Measurements from ENCODE around the gene RPL31. TPM values are rescaled to one million over a fixed set of nuclear protein-coding genes. Genes with fewer than 3 reads are reported as not detected.

Gene RPL31
- total and polyA plus RNA-seq, 4 donors, result 690 to 2,674 (median 1,725) TPM

- 1% methylated on average over 22 of the region's 26 CpGs for WGBS (ENCODE audit: insufficient coverage)
- no peak for DNase-seq (ENCODE audit: low read depth in 4 of 6, low spot score in 6 of 6)
Measured at GRCh38 chr2:101002562-101003277, 631 bp downstream of the RPL31 start.

GRCh38 chr2:101003278-101003775 is 1.2 kb downstream of the RPL31 start:
- Histone ChIP-seq H3K27ac (ENCODE audit: low read depth, low read length) (no peak overlapping the region), H3K27me3 (ENCODE audit: control insufficient read depth, insufficient read depth, low read length) (no peaks in the 10 kb centered on the region), H3K9me3 (ENCODE audit: control insufficient read depth, insufficient read depth, low read length) (no peaks in the 10 kb centered on the region), H3K4me3 (ENCODE audit: low read depth, low read length) (peak overlapping the region; percentile 99), H3K4me1 (ENCODE audit: control insufficient read depth, insufficient read depth, low read length) (peaks cover 11% of the 10 kb centered on the region), H3K36me3 (ENCODE audit: control insufficient read depth, insufficient read depth, low read length) (peaks cover 24% of the 10 kb centered on the region)
- no peak for DNase-seq (ENCODE audit: low read depth in 4 of 6, low spot score in 6 of 6)
- 25% methylated on average over 9 of the region's 12 CpGs for WGBS (ENCODE audit: insufficient coverage)

More at GRCh38 chr2:101002562-101003277, 631 bp downstream of the RPL31 start:
- Histone ChIP-seq H3K27me3 (ENCODE audit: control insufficient read depth, insufficient read depth, low read length) (no peaks in the 10 kb centered on the region), H3K9me3 (ENCODE audit: control insufficient read depth, insufficient read depth, low read length) (no peaks in the 10 kb centered on the region), H3K27ac (ENCODE audit: low read depth, low read length) (peak overlapping the region; percentile 91), H3K36me3 (ENCODE audit: control insufficient read depth, insufficient read depth, low read length) (peaks cover 21% of the 10 kb centered on the region), H3K4me3 (ENCODE audit: low read depth, low read length) (peak overlapping the region; percentile 99), H3K4me1 (ENCODE audit: control insufficient read depth, insufficient read depth, low read length) (peaks cover 11% of the 10 kb centered on the region)

GRCh38 chr2:101004620-101005325 is 2.7 kb downstream of the RPL31 start:
- Histone ChIP-seq H3K27me3 (ENCODE audit: control insufficient read depth, insufficient read depth, low read length) (no peaks in the 10 kb centered on the region), H3K4me3 (ENCODE audit: low read depth, low read length) (no peak overlapping the region), H3K36me3 (ENCODE audit: control insufficient read depth, insufficient read depth, low read length) (peaks cover 24% of the 10 kb centered on the region), H3K9me3 (ENCODE audit: control insufficient read depth, insufficient read depth, low read length) (no peaks in the 10 kb centered on the region), H3K27ac (ENCODE audit: low read depth, low read length) (no peak overlapping the region), H3K4me1 (ENCODE audit: control insufficient read depth, insufficient read depth, low read length) (peaks cover 11% of the 10 kb centered on the region)
- no peak for DNase-seq (ENCODE audit: low read depth in 4 of 6, low spot score in 6 of 6)
- WGBS (ENCODE audit: insufficient coverage), result 93% methylated on average over 11 of the region's 12 CpGs

GRCh38 chr2:101006065-101006715 is 4.1 kb downstream of the RPL31 start:
- H3K27ac ChIP-seq (ENCODE audit: low read depth, low read length), result no peak overlapping the region
- no peaks in the 10 kb centered on the region for H3K27me3 ChIP-seq (ENCODE audit: control insufficient read depth, insufficient read depth, low read length)
- DNase-seq (ENCODE audit: low read depth in 4 of 6, low spot score in 6 of 6), result no peak
- H3K4me1 ChIP-seq (ENCODE audit: control insufficient read depth, insufficient read depth, low read length), result peaks cover 11% of the 10 kb centered on the region
- 100% methylated on average over 1 of the region's 4 CpGs for WGBS (ENCODE audit: insufficient coverage)
- no peak overlapping the region for H3K4me3 ChIP-seq (ENCODE audit: low read depth, low read length)
- no peaks in the 10 kb centered on the region for H3K9me3 ChIP-seq (ENCODE audit: control insufficient read depth, insufficient read depth, low read length)
- peaks cover 29% of the 10 kb centered on the region for H3K36me3 ChIP-seq (ENCODE audit: control insufficient read depth, insufficient read depth, low read length)

- peaks cover 30% of the 10 kb centered on the region for H3K36me3 ChIP-seq (ENCODE audit: control insufficient read depth, insufficient read depth, low read length)
Measured at GRCh38 chr2:101007415-101008345, 5.6 kb downstream of the RPL31 start.

GRCh38 chr2:101011152-101011551 is 9.1 kb downstream of the RPL31 start:
- Histone ChIP-seq H3K27me3 (ENCODE audit: control insufficient read depth, insufficient read depth, low read length) (no peaks in the 10 kb centered on the region), H3K36me3 (ENCODE audit: control insufficient read depth, insufficient read depth, low read length) (peaks cover 12% of the 10 kb centered on the region), H3K4me3 (ENCODE audit: low read depth, low read length) (no peak overlapping the region), H3K4me1 (ENCODE audit: control insufficient read depth, insufficient read depth, low read length) (no peaks in the 10 kb centered on the region), H3K27ac (ENCODE audit: low read depth, low read length) (no peak overlapping the region), H3K9me3 (ENCODE audit: control insufficient read depth, insufficient read depth, low read length) (no peaks in the 10 kb centered on the region)
- WGBS (ENCODE audit: insufficient coverage), result 82% methylated on average over 5 of the region's 10 CpGs
- DNase-seq (ENCODE audit: low read depth in 4 of 6, low spot score in 6 of 6), result no peak

More at GRCh38 chr2:101007415-101008345, 5.6 kb downstream of the RPL31 start:
- no peak for DNase-seq (ENCODE audit: low read depth in 4 of 6, low spot score in 6 of 6)
- Histone ChIP-seq H3K9me3 (ENCODE audit: control insufficient read depth, insufficient read depth, low read length) (no peaks in the 10 kb centered on the region), H3K4me3 (ENCODE audit: low read depth, low read length) (no peak overlapping the region), H3K4me1 (ENCODE audit: control insufficient read depth, insufficient read depth, low read length) (peaks cover 6% of the 10 kb centered on the region), H3K27ac (ENCODE audit: low read depth, low read length) (no peak overlapping the region), H3K27me3 (ENCODE audit: control insufficient read depth, insufficient read depth, low read length) (no peaks in the 10 kb centered on the region)
- 83% methylated on average over 5 of the region's 11 CpGs for WGBS (ENCODE audit: insufficient coverage)

GRCh38 chr2:101012054-101012705 is 10.1 kb downstream of the RPL31 start:
- H3K9me3 ChIP-seq (ENCODE audit: control insufficient read depth, insufficient read depth, low read length), result no peaks in the 10 kb centered on the region
- no peaks in the 10 kb centered on the region for H3K4me1 ChIP-seq (ENCODE audit: control insufficient read depth, insufficient read depth, low read length)
- no peaks in the 10 kb centered on the region for H3K27me3 ChIP-seq (ENCODE audit: control insufficient read depth, insufficient read depth, low read length)
- WGBS (ENCODE audit: insufficient coverage), result no CpG with 5 or more reads among the region's 8 CpGs
- H3K36me3 ChIP-seq (ENCODE audit: control insufficient read depth, insufficient read depth, low read length), result peaks cover 10% of the 10 kb centered on the region
- no peak for DNase-seq (ENCODE audit: low read depth in 4 of 6, low spot score in 6 of 6)
- no peak overlapping the region for H3K4me3 ChIP-seq (ENCODE audit: low read depth, low read length)
- no peak overlapping the region for H3K27ac ChIP-seq (ENCODE audit: low read depth, low read length)

- whole genome bisulfite sequencing (ENCODE audit: insufficient coverage), result 64% methylated on average over 2 of the region's 5 CpGs
- peak in 4 of 6 donors; percentile 17 to 85 (median 66) for DNase-seq (ENCODE audit: low read depth in 4 of 6, low spot score in 6 of 6)
Measured at GRCh38 chr2:101012706-101013181, 10.7 kb downstream of the RPL31 start.

More at GRCh38 chr2:101012706-101013181, 10.7 kb downstream of the RPL31 start:
- H3K4me1 ChIP-seq (ENCODE audit: control insufficient read depth, insufficient read depth, low read length), result no peaks in the 10 kb centered on the region
- no peak overlapping the region for H3K27ac ChIP-seq (ENCODE audit: low read depth, low read length)
- H3K27me3 ChIP-seq (ENCODE audit: control insufficient read depth, insufficient read depth, low read length), result no peaks in the 10 kb centered on the region
- no peaks in the 10 kb centered on the region for H3K9me3 ChIP-seq (ENCODE audit: control insufficient read depth, insufficient read depth, low read length)
- H3K36me3 ChIP-seq (ENCODE audit: control insufficient read depth, insufficient read depth, low read length), result peaks cover 10% of the 10 kb centered on the region
- no peak overlapping the region for H3K4me3 ChIP-seq (ENCODE audit: low read depth, low read length)

Data from spinal cord (tissue), 10 donors.